Endodermal cell (in vitro differentiated cells): Measurements from ENCODE around the gene STK11. TPM values are rescaled to one million over a fixed set of nuclear protein-coding genes. Genes with fewer than 3 reads are reported as not detected.

ENCODE experiments used
- DNase-seq: peaks from one replicate; pipeline ENCODE4 v3.0.0-alpha.2; 2017
- H3K27ac ChIP-seq: 2 replicates; pipeline ENCODE4 v1.5.1; 2013; ENCODE audit warnings: mild to moderate bottlenecking, low read depth, low read length, moderate library complexity
- H3K27me3 ChIP-seq: 2 replicates; pipeline ENCODE4 v1.6.1; 2013; ENCODE audit warnings: mild to moderate bottlenecking, low read length, moderate library complexity; ENCODE audit not compliant: insufficient read depth, control insufficient read depth, poor library complexity, severe bottlenecking
- H3K36me3 ChIP-seq: 2 replicates; pipeline ENCODE4 v1.7.0; 2013; ENCODE audit warnings: mild to moderate bottlenecking, low read length, moderate library complexity; ENCODE audit not compliant: control insufficient read depth, insufficient read depth
- H3K4me1 ChIP-seq: one replicate; pipeline ENCODE4 v1.7.0; 2013; ENCODE audit warnings: low read length; ENCODE audit not compliant: control insufficient read depth, insufficient read depth
- H3K4me3 ChIP-seq: 2 replicates; pipeline ENCODE4 v1.5.1; 2013; ENCODE audit warnings: mild to moderate bottlenecking, low read length, moderate library complexity
- H3K9ac ChIP-seq: 2 replicates; pipeline ENCODE4 v1.6.1; 2013; ENCODE audit warnings: mild to moderate bottlenecking, low read length, moderate library complexity; ENCODE audit not compliant: poor library complexity, severe bottlenecking; ENCODE audit errors: extremely low read depth
- H3K9me3 ChIP-seq: 2 replicates; pipeline ENCODE4 v1.6.1; 2013; ENCODE audit warnings: mild to moderate bottlenecking, low read length, moderate library complexity; ENCODE audit not compliant: control insufficient read depth
- H3K27ac Mint-ChIP-seq: 2 replicates; pipeline ENCODE4 v1.8.0; 2020; ENCODE audit warnings: mixed read lengths
- H3K27me3 Mint-ChIP-seq: 2 replicates; pipeline ENCODE4 v1.8.0; 2021; ENCODE audit warnings: mild to moderate bottlenecking, mixed read lengths; ENCODE audit not compliant: insufficient read depth
- H3K36me3 Mint-ChIP-seq: 2 replicates; pipeline ENCODE4 v1.8.0; 2020; ENCODE audit warnings: low read depth, mixed read lengths
- H3K4me1 Mint-ChIP-seq: 2 replicates; pipeline ENCODE4 v1.8.0; 2020; ENCODE audit warnings: mixed read lengths
- H3K4me3 Mint-ChIP-seq: 2 replicates; pipeline ENCODE4 v1.8.0; 2020; ENCODE audit warnings: mild to moderate bottlenecking, moderate library complexity, mixed read lengths
- H3K9me3 Mint-ChIP-seq: 2 replicates; pipeline ENCODE4 v1.8.0; 2020; ENCODE audit warnings: mild to moderate bottlenecking, mixed read lengths
- WGBS, 2 experiments: methylation state at CpG; one replicate each; pipeline versions ENCODE4 v1.1.5 to v1.1.7; 2013; ENCODE audit warnings: missing lambda C conversion rate in 2 of 2, mixed read lengths in 1 of 2; ENCODE audit not compliant: insufficient coverage in 1 of 2, insufficient read length in 1 of 2; 5-methylcytosine and 5-hydroxymethylcytosine counted together
- total RNA-seq, 2 donors: library from RNA; stranded (reverse); fragmentation: NEBNext Ultra II Directional in 1 of 2; extraction: Animal tissue kit (Norgen Biotek cat#: 25700) in 1 of 2; gene quantifications; 2 replicates in 1 of 2; 3 replicates in 1 of 2; pipeline ENCODE4 v1.2.1, GENCODE V29; 2021
- TF ChIP-seq, protein P1 (sequence below): fragments of 200-600 bp; sonication (generic); conservative IDR thresholded peaks from 2 replicates; pipeline ENCODE4 v1.5.0; 2021; ENCODE audit warnings: antibody characterized with exemption, mild to moderate bottlenecking

Gene STK11
- total RNA-seq, 2 donors from 2014 or later: 78.8 to 81.4 TPM

- no peak overlapping the region for H3K27ac ChIP-seq
- H3K27ac Mint-ChIP-seq: no peak overlapping the region
Measured at GRCh38 chr19:1226227-1226518, 20.6 kb downstream of the STK11 start.

DNA sequence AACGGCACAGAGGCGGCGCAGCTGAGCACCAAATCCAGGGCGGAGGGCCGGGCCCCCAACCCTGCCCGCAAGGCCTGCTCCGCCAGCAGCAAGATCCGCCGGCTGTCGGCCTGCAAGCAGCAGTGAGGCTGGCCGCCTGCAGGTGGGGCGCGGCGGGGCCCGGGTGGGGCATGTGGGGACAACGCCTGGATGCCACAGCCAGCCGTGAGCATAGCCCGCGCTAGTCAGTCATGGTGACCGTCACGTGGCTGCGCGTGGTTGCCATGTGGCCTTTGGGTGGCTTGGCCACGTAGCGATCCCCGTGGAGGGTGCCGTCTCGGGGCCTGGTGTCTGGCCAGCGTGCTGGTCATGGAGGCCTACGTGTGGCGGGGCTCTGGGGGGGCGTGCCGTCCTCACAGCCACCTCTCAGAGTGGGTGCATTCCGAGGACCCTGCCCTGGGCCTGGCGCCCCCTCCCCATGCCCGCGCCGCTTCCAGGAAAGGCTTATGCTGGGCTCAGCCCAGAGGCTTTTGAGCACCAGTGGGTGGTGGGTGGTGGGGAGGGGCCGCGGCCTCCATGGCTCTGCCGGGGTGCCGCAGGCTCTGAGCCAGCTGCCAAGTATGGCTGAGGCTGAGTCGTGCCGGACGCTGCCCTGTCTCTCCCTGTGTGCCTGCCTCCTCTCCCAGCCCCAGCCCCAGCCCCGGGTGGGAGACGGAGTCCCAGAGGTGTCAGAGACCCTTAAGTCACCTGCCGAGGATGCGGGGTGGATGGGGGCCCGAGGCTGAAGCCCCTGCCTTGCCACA lies 21.1 kb downstream of the STK11 start:
- peak; percentile 66 for DNase-seq
- H3K27ac Mint-ChIP-seq: no peak overlapping the region
- H3K4me1 Mint-ChIP-seq: no peaks in the 10 kb centered on the region
- H3K9me3 Mint-ChIP-seq: no peaks in the 10 kb centered on the region
- WGBS, 2 experiments: 97% methylated on average over 36 to 50 of the region's 50 CpGs
- Histone ChIP-seq H3K9ac (no peak overlapping the region), H3K4me3 (no peak overlapping the region), H3K4me1 (no peaks in the 10 kb centered on the region), H3K9me3 (no peaks in the 10 kb centered on the region), H3K27me3 (no peaks in the 10 kb centered on the region), H3K27ac (no peak overlapping the region), H3K36me3 (peaks cover 5% of the 10 kb centered on the region)
- H3K36me3 Mint-ChIP-seq: peaks cover 12% of the 10 kb centered on the region
- H3K27me3 Mint-ChIP-seq: no peaks in the 10 kb centered on the region
- TF ChIP-seq, protein P1, sequence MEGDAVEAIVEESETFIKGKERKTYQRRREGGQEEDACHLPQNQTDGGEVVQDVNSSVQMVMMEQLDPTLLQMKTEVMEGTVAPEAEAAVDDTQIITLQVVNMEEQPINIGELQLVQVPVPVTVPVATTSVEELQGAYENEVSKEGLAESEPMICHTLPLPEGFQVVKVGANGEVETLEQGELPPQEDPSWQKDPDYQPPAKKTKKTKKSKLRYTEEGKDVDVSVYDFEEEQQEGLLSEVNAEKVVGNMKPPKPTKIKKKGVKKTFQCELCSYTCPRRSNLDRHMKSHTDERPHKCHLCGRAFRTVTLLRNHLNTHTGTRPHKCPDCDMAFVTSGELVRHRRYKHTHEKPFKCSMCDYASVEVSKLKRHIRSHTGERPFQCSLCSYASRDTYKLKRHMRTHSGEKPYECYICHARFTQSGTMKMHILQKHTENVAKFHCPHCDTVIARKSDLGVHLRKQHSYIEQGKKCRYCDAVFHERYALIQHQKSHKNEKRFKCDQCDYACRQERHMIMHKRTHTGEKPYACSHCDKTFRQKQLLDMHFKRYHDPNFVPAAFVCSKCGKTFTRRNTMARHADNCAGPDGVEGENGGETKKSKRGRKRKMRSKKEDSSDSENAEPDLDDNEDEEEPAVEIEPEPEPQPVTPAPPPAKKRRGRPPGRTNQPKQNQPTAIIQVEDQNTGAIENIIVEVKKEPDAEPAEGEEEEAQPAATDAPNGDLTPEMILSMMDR: peak; percentile 16
- no peak overlapping the region for H3K4me3 Mint-ChIP-seq

More at GRCh38 chr19:1226227-1226518, 20.6 kb downstream of the STK11 start:
- Histone ChIP-seq H3K9ac (no peak overlapping the region), H3K4me3 (no peak overlapping the region), H3K36me3 (peaks cover 7% of the 10 kb centered on the region), H3K27me3 (no peaks in the 10 kb centered on the region), H3K9me3 (no peaks in the 10 kb centered on the region), H3K4me1 (no peaks in the 10 kb centered on the region)
- H3K27me3 Mint-ChIP-seq: no peaks in the 10 kb centered on the region
- 94 to 97% methylated on average over 7 to 11 of the region's 11 CpGs for WGBS, 2 experiments
- no peaks in the 10 kb centered on the region for H3K9me3 Mint-ChIP-seq
- no peak for DNase-seq
- H3K4me3 Mint-ChIP-seq: no peak overlapping the region
- no peaks in the 10 kb centered on the region for H3K4me1 Mint-ChIP-seq
- H3K36me3 Mint-ChIP-seq: peaks cover 10% of the 10 kb centered on the region
- TF ChIP-seq, protein P1: no peak

- Mint-ChIP-seq H3K4me3 (no peak overlapping the region), H3K27me3 (no peaks in the 10 kb centered on the region), H3K4me1 (no peaks in the 10 kb centered on the region), H3K36me3 (peaks cover 16% of the 10 kb centered on the region), H3K27ac (no peak overlapping the region), H3K9me3 (no peaks in the 10 kb centered on the region)
- Histone ChIP-seq H3K36me3 (peaks cover 10% of the 10 kb centered on the region), H3K27ac (no peak overlapping the region), H3K27me3 (no peaks in the 10 kb centered on the region), H3K9ac (no peak overlapping the region), H3K4me1 (no peaks in the 10 kb centered on the region), H3K4me3 (no peak overlapping the region), H3K9me3 (no peaks in the 10 kb centered on the region)
- no peak for DNase-seq
- TF ChIP-seq, protein P1: no peak
- 96 to 98% methylated on average over 23 to 56 of the region's 56 CpGs for WGBS, 2 experiments
Measured at GRCh38 chr19:1227304-1228054, 21.9 kb downstream of the STK11 start.
